Neural progenitor cell (in vitro differentiated cells): ENCODE measurements around the gene LRRTM4. TPM values are rescaled to one million over a fixed set of nuclear protein-coding genes. Genes with fewer than 3 reads are reported as not detected.

Experiments
- DNase-seq: peaks from one replicate; pipeline ENCODE4 v3.0.0-alpha.2; 2016; ENCODE audit warnings: low spot score
- H2AFZ ChIP-seq: fragments of 200-600 bp; sonication (generic); replicated peaks from 2 replicates; pipeline ENCODE4 v1.6.1; 2016; ENCODE audit warnings: antibody characterized with exemption
- H3F3A ChIP-seq: fragments of 200-600 bp; sonication (generic); 2 replicates; pipeline ENCODE4 v1.6.1; 2016; ENCODE audit warnings: antibody characterized with exemption, low read depth
- H3K27ac ChIP-seq: fragments of 200-600 bp; sonication (generic); 2 replicates; pipeline ENCODE4 v1.5.1; 2016; ENCODE audit warnings: mild to moderate bottlenecking
- H3K27me3 ChIP-seq: fragments of 200-600 bp; sonication (generic); 2 replicates; pipeline ENCODE4 v1.6.1; 2016; ENCODE audit warnings: mild to moderate bottlenecking, moderate library complexity
- H3K36me3 ChIP-seq: fragments of 200-600 bp; sonication (generic); 2 replicates; pipeline ENCODE4 v1.5.1; 2016
- H3K4me1 ChIP-seq: fragments of 200-600 bp; sonication (generic); 2 replicates; pipeline ENCODE4 v1.6.1; 2016; ENCODE audit warnings: mixed run types
- H3K4me2 ChIP-seq: fragments of 200-600 bp; sonication (generic); 2 replicates; pipeline ENCODE4 v1.6.1; 2016
- H3K4me3 ChIP-seq: fragments of 200-600 bp; sonication (generic); 2 replicates; pipeline ENCODE4 v1.5.1; 2016
- H3K79me2 ChIP-seq: fragments of 200-600 bp; sonication (generic); 2 replicates; pipeline ENCODE4 v1.6.1; 2016; ENCODE audit warnings: low read depth
- H3K9ac ChIP-seq: fragments of 200-600 bp; sonication (generic); 2 replicates; pipeline ENCODE4 v1.6.1; 2016
- H3K9me3 ChIP-seq: fragments of 200-600 bp; sonication (generic); 2 replicates; pipeline ENCODE4 v1.5.1; 2016; ENCODE audit warnings: low read depth
- H4K20me1 ChIP-seq: fragments of 200-600 bp; sonication (generic); 2 replicates; pipeline ENCODE4 v1.6.1; 2016; ENCODE audit warnings: low read depth
- H3K27ac Mint-ChIP-seq: 3 replicates; pipeline ENCODE4 v1.8.0; 2021; ENCODE audit warnings: mixed read lengths
- H3K27me3 Mint-ChIP-seq: 2 replicates; pipeline ENCODE4 v1.8.0; 2022; ENCODE audit warnings: low read depth, mild to moderate bottlenecking, inconsistent platforms, moderate library complexity, mixed read lengths; ENCODE audit not compliant: insufficient read depth
- H3K36me3 Mint-ChIP-seq: 3 replicates; pipeline ENCODE4 v1.8.0; 2021; ENCODE audit warnings: mixed read lengths
- H3K4me1 Mint-ChIP-seq: 3 replicates; pipeline ENCODE4 v1.8.0; 2021; ENCODE audit warnings: mixed read lengths
- H3K4me3 Mint-ChIP-seq: 3 replicates; pipeline ENCODE4 v1.8.0; 2021; ENCODE audit warnings: mild to moderate bottlenecking, moderate library complexity, mixed read lengths
- H3K9me3 Mint-ChIP-seq: 3 replicates; pipeline ENCODE4 v1.8.0; 2020; ENCODE audit warnings: mixed read lengths
- CTCF ChIP-seq: fragments of 200-600 bp; sonication (generic); IDR thresholded peaks from 2 replicates; pipeline ENCODE4 v1.5.1; 2017; ENCODE audit warnings: antibody characterized with exemption, mild to moderate bottlenecking
- EZH2 ChIP-seq: fragments of 200-600 bp; sonication (generic); IDR thresholded peaks from 2 replicates; pipeline ENCODE4 v1.6.1; 2017; ENCODE audit warnings: antibody characterized with exemption, mild to moderate bottlenecking, moderate library complexity
- EZH2phosphoT487 ChIP-seq: fragments of 200-600 bp; sonication (generic); IDR thresholded peaks from 2 replicates; pipeline ENCODE4 v1.6.1; 2017; ENCODE audit warnings: antibody characterized with exemption
- total RNA-seq: library from RNA; depleted of rRNA; stranded (reverse); fragments of >200 nt; gene quantifications from 2 replicates; pipeline ENCODE4 v1.2.3, GENCODE V29; 2015; ENCODE audit warnings: low replicate concordance

Gene LRRTM4
- total RNA-seq, 1 donor from 2014 or later, result 20.4 TPM

GRCh38 chr2:76973610-76974009 lies 548.6 kb downstream of the LRRTM4 start:
- Mint-ChIP-seq H3K36me3 (no peaks in the 10 kb centered on the region), H3K27me3 (no peaks in the 10 kb centered on the region), H3K9me3 (peaks cover 3% of the 10 kb centered on the region), H3K27ac (no peak overlapping the region), H3K4me1 (peaks cover 8% of the 10 kb centered on the region), H3K4me3 (no peak overlapping the region)
- Histone ChIP-seq H3K27ac (no peak overlapping the region), H3F3A (no peaks in the 10 kb centered on the region), H3K79me2 (no peaks in the 10 kb centered on the region), H3K4me2 (no peak overlapping the region), H3K27me3 (no peaks in the 10 kb centered on the region), H4K20me1 (no peaks in the 10 kb centered on the region), H2AFZ (no peak overlapping the region), H3K36me3 (no peaks in the 10 kb centered on the region), H3K9me3 (no peaks in the 10 kb centered on the region), H3K4me3 (no peak overlapping the region), H3K4me1 (peaks cover 3% of the 10 kb centered on the region), H3K9ac (no peak overlapping the region)
- no peak for DNase-seq
- TF ChIP-seq CTCF, result no peak

- Histone ChIP-seq H3K36me3 (peaks cover 3% of the 10 kb centered on the region), H3K4me3 (no peak overlapping the region), H3K4me2 (no peak overlapping the region), H3K9ac (no peak overlapping the region), H3K4me1 (peaks cover 5% of the 10 kb centered on the region), H3K9me3 (no peaks in the 10 kb centered on the region), H3K27me3 (no peaks in the 10 kb centered on the region), H3K27ac (no peak overlapping the region), H3K79me2 (no peaks in the 10 kb centered on the region), H2AFZ (no peak overlapping the region), H3F3A (no peaks in the 10 kb centered on the region), H4K20me1 (no peaks in the 10 kb centered on the region)
- TF ChIP-seq EZH2 (no peak), EZH2phosphoT487 (no peak), CTCF (no peak)
- H3K4me3 Mint-ChIP-seq, result no peak overlapping the region
- H3K9me3 Mint-ChIP-seq, result peaks cover 11% of the 10 kb centered on the region
- no peak overlapping the region for H3K27ac Mint-ChIP-seq
- no peak for DNase-seq
- H3K27me3 Mint-ChIP-seq, result no peaks in the 10 kb centered on the region
- no peaks in the 10 kb centered on the region for H3K36me3 Mint-ChIP-seq
- no peaks in the 10 kb centered on the region for H3K4me1 Mint-ChIP-seq
Observed at GRCh38 chr2:76965772-76966171, 556.4 kb downstream of the LRRTM4 start.

- Histone ChIP-seq H3K79me2 (no peaks in the 10 kb centered on the region), H3K4me2 (no peak overlapping the region), H3K4me3 (no peak overlapping the region), H3K9ac (no peak overlapping the region), H3K27me3 (no peaks in the 10 kb centered on the region), H3F3A (no peaks in the 10 kb centered on the region), H3K27ac (no peak overlapping the region), H4K20me1 (peaks cover 7% of the 10 kb centered on the region), H3K4me1 (no peaks in the 10 kb centered on the region), H3K9me3 (no peaks in the 10 kb centered on the region), H3K36me3 (no peaks in the 10 kb centered on the region), H2AFZ (no peak overlapping the region)
- H3K4me1 Mint-ChIP-seq, result peaks cover 3% of the 10 kb centered on the region
- peaks cover 5% of the 10 kb centered on the region for H3K27me3 Mint-ChIP-seq
- TF ChIP-seq CTCF (no peak), EZH2 (no peak), EZH2phosphoT487 (no peak)
- DNase-seq, result peak; percentile 84
- H3K36me3 Mint-ChIP-seq, result peaks cover 2% of the 10 kb centered on the region
- H3K4me3 Mint-ChIP-seq, result no peak overlapping the region
- H3K27ac Mint-ChIP-seq, result no peak overlapping the region
- peaks cover 9% of the 10 kb centered on the region for H3K9me3 Mint-ChIP-seq
Observed at GRCh38 chr2:76958749-76959148, 563.4 kb downstream of the LRRTM4 start.
